Brain microvascular endothelial cell (primary cell): Measurements from ENCODE around the gene RNU5B-1.

Experiments used
- DNase-seq: peaks from one replicate; pipeline ENCODE4 v3.0.0-alpha.2; 2020
- H3K27ac ChIP-seq: fragments of 250-450 bp; sonication (Bioruptor Pico); 2 replicates; pipeline ENCODE4 v1.5.1; 2020; ENCODE audit warnings: mild to moderate bottlenecking, moderate library complexity
- H3K27me3 ChIP-seq: fragments of 250-450 bp; sonication (Bioruptor Pico); replicated peaks from 2 replicates; pipeline ENCODE4 v1.5.1; 2020; ENCODE audit warnings: mild to moderate bottlenecking
- H3K36me3 ChIP-seq: fragments of 250-450 bp; sonication (Bioruptor Pico); replicated peaks from 2 replicates; pipeline ENCODE4 v1.5.1; 2020; ENCODE audit warnings: mild to moderate bottlenecking
- H3K4me3 ChIP-seq: 2 replicates; pipeline ENCODE4 v1.5.1; 2011; ENCODE audit warnings: low read depth, mild to moderate bottlenecking, control low read depth, low read length, moderate library complexity
- in situ Hi-C: cut with HindIII; loops from 2 replicates; pipeline ENCODE4 v1.10.0; 2017; ENCODE audit warnings: low sequenced_read_pairs, low pct_ligation_motif_present
- TF ChIP-seq, protein P1 (sequence below): IDR thresholded peaks from 2 replicates; pipeline ENCODE4 v1.5.1; 2011; ENCODE audit warnings: low read depth, mild to moderate bottlenecking, moderate library complexity, low read length, control low read depth, inconsistent platforms; ENCODE audit errors: missing control alignments

Gene RNU5B-1

DNA sequence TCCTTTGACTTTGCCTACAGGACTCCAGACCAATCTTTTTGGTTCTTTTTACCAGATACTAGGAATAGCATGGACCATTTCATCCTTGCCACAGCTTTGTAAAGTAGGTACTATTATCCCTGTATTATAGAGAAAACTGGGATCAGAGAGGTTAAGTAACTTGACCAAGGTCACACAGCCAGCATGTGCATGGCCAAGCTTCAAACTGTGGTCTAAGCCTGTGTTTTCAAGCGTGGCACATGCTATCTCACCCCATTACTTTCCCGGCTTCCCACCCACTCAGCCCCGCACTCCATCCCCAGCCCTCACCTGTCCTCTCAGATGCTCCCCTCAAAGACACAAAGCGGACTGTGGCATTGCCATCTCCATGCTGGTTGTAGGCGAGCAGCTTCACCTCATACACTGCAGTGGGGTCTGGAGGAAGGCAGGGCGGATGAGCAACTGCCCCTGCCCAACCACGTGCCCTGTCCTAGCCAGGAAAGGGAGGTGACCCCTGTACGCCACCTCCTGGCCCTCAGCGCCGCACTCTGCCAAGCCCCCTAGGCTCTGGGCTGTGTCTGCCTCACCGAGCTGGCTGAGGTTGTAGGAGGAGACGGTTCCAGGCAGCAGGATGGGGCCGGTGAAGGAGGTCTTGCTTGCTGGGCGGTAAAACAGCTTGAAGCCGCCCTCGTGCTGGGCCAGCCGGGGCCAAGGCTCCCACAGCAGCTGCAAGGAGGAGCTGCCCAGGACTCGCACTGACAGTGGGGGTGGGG is 25.7 kb downstream of the RNU5B-1 start:
- H3K4me3 ChIP-seq = no peak overlapping the region
- no peak for DNase-seq
- TF ChIP-seq, protein P1, sequence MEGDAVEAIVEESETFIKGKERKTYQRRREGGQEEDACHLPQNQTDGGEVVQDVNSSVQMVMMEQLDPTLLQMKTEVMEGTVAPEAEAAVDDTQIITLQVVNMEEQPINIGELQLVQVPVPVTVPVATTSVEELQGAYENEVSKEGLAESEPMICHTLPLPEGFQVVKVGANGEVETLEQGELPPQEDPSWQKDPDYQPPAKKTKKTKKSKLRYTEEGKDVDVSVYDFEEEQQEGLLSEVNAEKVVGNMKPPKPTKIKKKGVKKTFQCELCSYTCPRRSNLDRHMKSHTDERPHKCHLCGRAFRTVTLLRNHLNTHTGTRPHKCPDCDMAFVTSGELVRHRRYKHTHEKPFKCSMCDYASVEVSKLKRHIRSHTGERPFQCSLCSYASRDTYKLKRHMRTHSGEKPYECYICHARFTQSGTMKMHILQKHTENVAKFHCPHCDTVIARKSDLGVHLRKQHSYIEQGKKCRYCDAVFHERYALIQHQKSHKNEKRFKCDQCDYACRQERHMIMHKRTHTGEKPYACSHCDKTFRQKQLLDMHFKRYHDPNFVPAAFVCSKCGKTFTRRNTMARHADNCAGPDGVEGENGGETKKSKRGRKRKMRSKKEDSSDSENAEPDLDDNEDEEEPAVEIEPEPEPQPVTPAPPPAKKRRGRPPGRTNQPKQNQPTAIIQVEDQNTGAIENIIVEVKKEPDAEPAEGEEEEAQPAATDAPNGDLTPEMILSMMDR = no peak
- in situ Hi-C loops = no loop called here
- no peak overlapping the region for H3K27ac ChIP-seq
- H3K36me3 ChIP-seq = no peaks in the 10 kb centered on the region
- H3K27me3 ChIP-seq = no peaks in the 10 kb centered on the region

DNA sequence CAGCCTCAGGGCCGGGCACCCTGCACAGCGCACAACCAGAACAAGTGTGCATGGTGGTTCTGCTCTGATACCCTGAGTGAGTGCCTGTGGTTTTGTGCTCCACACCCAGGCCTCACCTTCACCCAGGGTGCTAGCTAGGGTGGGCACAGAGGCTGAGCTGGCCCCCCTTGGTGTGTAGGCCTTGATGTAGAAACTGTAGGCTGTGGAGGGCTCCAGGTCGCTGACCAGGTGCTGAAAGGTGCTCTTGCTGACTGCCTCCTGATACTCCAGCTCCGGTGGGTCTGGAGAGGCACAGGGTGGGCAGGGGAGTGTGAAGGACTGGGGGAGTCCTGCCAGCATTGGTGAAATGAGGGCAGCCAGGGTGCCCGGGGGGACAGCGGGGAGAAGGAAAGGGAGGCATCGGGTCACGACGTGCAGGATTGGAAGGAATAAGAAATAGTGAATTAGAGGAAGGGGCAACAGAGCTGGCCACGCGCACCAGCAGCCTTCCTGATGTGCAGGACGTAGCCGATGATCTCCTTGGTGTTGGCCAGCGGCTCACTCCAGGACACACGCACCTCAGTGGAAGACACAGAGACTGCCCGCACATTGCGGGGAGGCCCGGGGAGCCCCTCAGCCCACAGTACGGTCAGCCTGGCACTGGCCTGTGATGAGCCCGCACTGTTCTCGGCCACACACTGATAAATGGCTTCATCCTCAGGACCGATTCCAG is 26.6 kb downstream of the RNU5B-1 start:
- no peak for DNase-seq
- no peak overlapping the region for H3K27ac ChIP-seq
- in situ Hi-C loops = no loop called here
- no peaks in the 10 kb centered on the region for H3K36me3 ChIP-seq
- H3K27me3 ChIP-seq = no peaks in the 10 kb centered on the region
- TF ChIP-seq, protein P1 = no peak
- no peak overlapping the region for H3K4me3 ChIP-seq

DNA sequence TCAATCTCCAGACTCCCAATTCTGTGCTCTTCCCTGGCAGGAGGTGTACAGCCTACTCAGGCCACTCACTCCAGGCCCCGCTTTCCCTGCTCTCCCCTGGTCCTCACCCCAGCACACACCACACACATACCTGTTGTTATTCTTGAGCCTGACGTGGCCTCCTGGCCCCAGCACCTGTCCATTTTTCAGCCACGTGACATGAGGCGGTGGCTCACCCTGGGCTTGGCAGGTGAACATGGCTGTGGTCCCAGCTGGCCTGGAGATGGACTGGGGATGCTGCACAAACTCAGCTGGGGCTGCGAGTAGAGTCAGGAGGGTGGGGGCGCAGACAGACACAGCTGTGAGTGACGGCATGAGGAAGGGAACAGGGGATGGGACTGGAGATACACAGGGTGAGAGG is 27.3 kb downstream of the RNU5B-1 start:
- no peak overlapping the region for H3K4me3 ChIP-seq
- H3K27me3 ChIP-seq = no peaks in the 10 kb centered on the region
- H3K27ac ChIP-seq = no peak overlapping the region
- no peaks in the 10 kb centered on the region for H3K36me3 ChIP-seq
- no peak for DNase-seq
- in situ Hi-C loops = no loop called here
- TF ChIP-seq, protein P1 = no peak

DNA sequence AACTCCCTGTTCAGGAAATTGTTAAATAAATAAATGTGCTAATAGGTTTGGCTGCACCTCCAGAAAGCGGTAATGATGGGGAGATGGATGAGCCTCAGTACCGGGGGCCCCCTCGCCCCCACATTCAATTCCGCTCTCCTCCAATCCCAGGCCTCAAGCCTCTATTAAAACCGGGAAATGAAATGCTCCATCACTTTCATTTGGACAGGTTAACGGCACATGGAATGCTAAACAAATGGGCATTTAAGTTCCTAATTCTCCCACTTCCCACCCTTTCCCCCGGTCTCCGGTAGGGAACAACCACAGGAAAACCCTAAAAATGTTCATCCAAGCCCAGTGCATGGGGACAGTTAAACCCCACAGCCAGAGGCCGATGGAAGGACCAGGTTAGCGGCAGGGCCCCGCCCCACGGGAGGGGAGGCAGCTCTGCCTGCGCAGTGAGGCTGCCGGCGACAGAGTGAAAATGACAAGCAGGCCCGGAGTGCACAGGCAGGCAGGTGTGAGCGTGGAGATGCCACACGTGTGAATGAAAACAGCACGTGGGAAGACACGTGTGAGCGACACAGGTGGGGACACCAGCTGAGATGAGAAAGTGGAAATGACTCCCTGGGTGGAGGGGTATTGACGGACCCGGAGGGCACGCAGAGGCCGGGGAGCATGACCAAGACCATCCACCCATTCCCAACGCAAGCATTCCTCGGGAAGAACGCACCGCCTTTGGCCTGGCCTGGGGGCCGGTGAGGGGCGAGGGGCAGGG is 28.1 kb downstream of the RNU5B-1 start:
- no peak overlapping the region for H3K4me3 ChIP-seq
- no peak overlapping the region for H3K27ac ChIP-seq
- in situ Hi-C loops = no loop called here
- TF ChIP-seq, protein P1 = no peak
- no peaks in the 10 kb centered on the region for H3K27me3 ChIP-seq
- H3K36me3 ChIP-seq = no peaks in the 10 kb centered on the region
- DNase-seq = no peak

DNA sequence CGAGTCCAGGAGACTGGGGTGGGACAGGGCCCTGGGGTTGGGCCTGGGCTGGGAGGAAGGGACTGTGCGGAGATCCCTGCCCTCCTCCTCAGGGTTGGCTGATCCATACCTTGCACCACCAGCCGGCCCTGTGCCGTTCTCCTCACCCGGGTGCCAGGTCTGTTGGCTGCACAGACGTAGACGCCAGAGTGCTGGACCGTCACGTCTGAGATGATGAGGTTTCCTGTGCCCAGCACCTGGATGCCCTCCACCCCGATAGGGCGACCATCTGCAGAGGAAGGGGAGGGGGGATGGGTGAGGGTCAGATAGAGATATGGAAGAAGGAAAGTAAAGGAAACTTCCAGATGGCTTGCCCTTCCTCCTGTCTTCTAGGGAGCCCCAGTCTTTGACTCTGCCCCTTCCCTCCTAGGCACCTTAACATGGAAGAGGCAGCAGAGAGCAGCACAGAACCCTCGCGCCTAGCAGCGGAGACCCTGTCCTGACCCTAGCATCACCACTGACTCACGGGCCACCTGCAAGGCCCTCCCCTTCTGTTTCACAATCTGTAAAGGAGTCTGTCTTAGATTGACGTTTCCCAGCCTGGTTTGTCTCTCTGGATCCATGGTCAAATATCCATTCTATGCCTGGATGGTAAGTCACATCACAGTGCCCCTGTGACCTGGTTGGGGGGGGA is 28.8 kb downstream of the RNU5B-1 start:
- Histone ChIP-seq H3K27ac (no peak overlapping the region), H3K4me3 (no peak overlapping the region), H3K36me3 (no peaks in the 10 kb centered on the region), H3K27me3 (no peaks in the 10 kb centered on the region)
- TF ChIP-seq, protein P1 = no peak
- in situ Hi-C loops = no loop called here
- DNase-seq = no peak
